NCI-H2081 (cell line): ENCODE results near the gene TSACC.
A peak's percentile ranks its signal among the peaks of the same experiment; 100 is the strongest.

Experiments
- DNase-seq, 2 experiments: peaks; one replicate each; lab custom pipeline; 2025; lab: John Stamatoyannopoulos, UW

Gene TSACC

GRCh38 chr1:156376146-156376545 is 37.8 kb downstream of the TSACC start:
- DNase-seq, result no peak

GRCh38 chr1:156376958-156377919 is 38.9 kb downstream of the TSACC start:
- DNase-seq, result no peak

GRCh38 chr1:156378557-156378956 is 40.2 kb downstream of the TSACC start:
- no peak for DNase-seq

- no peak for DNase-seq
Observed at GRCh38 chr1:156379420-156380165, 41.3 kb downstream of the TSACC start.

GRCh38 chr1:156382561-156382960 is 44.2 kb downstream of the TSACC start:
- no peak for DNase-seq

- peak; percentile 75 to 78 for DNase-seq
Observed at GRCh38 chr1:156383023-156383422, 44.7 kb downstream of the TSACC start.

- DNase-seq, result no peak
Observed at GRCh38 chr1:156384007-156384406, 45.7 kb downstream of the TSACC start.

- DNase-seq, result no peak
Observed at GRCh38 chr1:156384658-156385057, 46.3 kb downstream of the TSACC start.

- DNase-seq, result peak; percentile 79 to 82
Observed at GRCh38 chr1:156385534-156386031, 47.3 kb downstream of the TSACC start.

- DNase-seq, result no peak
Observed at GRCh38 chr1:156386134-156386901, 48.0 kb downstream of the TSACC start.

- no peak for DNase-seq
Observed at GRCh38 chr1:156386949-156387869, 48.9 kb downstream of the TSACC start.

- no peak for DNase-seq
Observed at GRCh38 chr1:156387870-156388173, 49.5 kb downstream of the TSACC start.

- DNase-seq, result no peak
Observed at GRCh38 chr1:156388174-156389137, 50.1 kb downstream of the TSACC start.

- no peak for DNase-seq
Observed at GRCh38 chr1:156389311-156389710, 51.0 kb downstream of the TSACC start.

GRCh38 chr1:156390469-156391365 is 52.4 kb downstream of the TSACC start:
- DNase-seq, result no peak

- no peak for DNase-seq
Observed at GRCh38 chr1:156391366-156391677, 53.0 kb downstream of the TSACC start.

GRCh38 chr1:156391701-156392100 is 53.4 kb downstream of the TSACC start:
- no peak for DNase-seq

GRCh38 chr1:156392452-156392853 is 54.1 kb downstream of the TSACC start:
- DNase-seq, result no peak

- DNase-seq, result no peak
Observed at GRCh38 chr1:156393095-156393494, 54.8 kb downstream of the TSACC start.
